Stimulated activated CD8-positive, alpha-beta memory T cell treated with anti-CD3 and anti-CD28 coated beads, Interleukin-15, amount 100 ng/mL, for 24 hours (primary cell): Measurements from ENCODE around the gene PRELP.

ENCODE experiments used
- DNase-seq: peaks from one replicate; pipeline ENCODE4 v3.0.0-alpha.2; 2020; ENCODE audit warnings: low read depth

PRELP gene

GRCh38 chr1:203525685-203526084 lies 50.1 kb downstream of the PRELP start:
- DNase-seq, result no peak

- no peak for DNase-seq
Observed at GRCh38 chr1:203526130-203526529, 50.5 kb downstream of the PRELP start.

GRCh38 chr1:203526572-203526971 lies 51.0 kb downstream of the PRELP start:
- no peak for DNase-seq

GRCh38 chr1:203527013-203527412 lies 51.4 kb downstream of the PRELP start:
- DNase-seq, result no peak

GRCh38 chr1:203528063-203528462 lies 52.5 kb downstream of the PRELP start:
- DNase-seq, result no peak

- no peak for DNase-seq
Observed at GRCh38 chr1:203528976-203529835, 53.6 kb downstream of the PRELP start.

GRCh38 chr1:203531063-203531462 lies 55.5 kb downstream of the PRELP start:
- DNase-seq, result no peak

GRCh38 chr1:203534012-203534411 lies 58.4 kb downstream of the PRELP start:
- no peak for DNase-seq

- DNase-seq, result no peak
Observed at GRCh38 chr1:203534526-203534925, 58.9 kb downstream of the PRELP start.

GRCh38 chr1:203536575-203536974 lies 61.0 kb downstream of the PRELP start:
- DNase-seq, result no peak

GRCh38 chr1:203536980-203537455 lies 61.4 kb downstream of the PRELP start:
- DNase-seq, result no peak

GRCh38 chr1:203537806-203538464 lies 62.3 kb downstream of the PRELP start:
- no peak for DNase-seq

- DNase-seq, result no peak
Observed at GRCh38 chr1:203538726-203539125, 63.1 kb downstream of the PRELP start.

GRCh38 chr1:203539831-203540546 lies 64.4 kb downstream of the PRELP start:
- no peak for DNase-seq
